Tibial artery (tissue), 4 donors: ENCODE data around the gene PPP4R4.

Experiments used
- DNase-seq, 2 donors: peaks; one replicate each; pipeline ENCODE4 v3.0.0-alpha.2; 2019
- H3K27ac ChIP-seq, 2 donors: fragments of 200-600 bp; sonication (generic) in 1 of 2; 1 replicate in 1 of 2; 2 replicates in 1 of 2; pipeline ENCODE4 v1.5.1; 2018 to 2019; ENCODE audit warnings: mild to moderate bottlenecking in 1 of 2
- H3K27me3 ChIP-seq, 2 donors: fragments of 200-600 bp; sonication (generic) in 1 of 2; one replicate each; pipeline versions ENCODE4 v1.5.1 to v1.6.0; 2016 to 2019
- H3K36me3 ChIP-seq, 3 donors: fragments of 200-600 bp; sonication (generic) in 2 of 3; one replicate each; pipeline ENCODE4 v1.5.1; 2016 to 2019; ENCODE audit warnings: mild to moderate bottlenecking in 2 of 3
- H3K4me1 ChIP-seq, 4 donors: fragments of 200-600 bp; sonication (generic) in 2 of 4; 1 replicate in 3 of 4; 2 replicates in 1 of 4; pipeline ENCODE4 v1.5.1; 2016 to 2019
- H3K4me3 ChIP-seq, 2 donors: fragments of 200-600 bp; sonication (generic) in 1 of 2; 1 replicate in 1 of 2; 2 replicates in 1 of 2; pipeline ENCODE4 v1.5.1; 2018 to 2019; ENCODE audit warnings: mild to moderate bottlenecking in 2 of 2
- H3K9me3 ChIP-seq, 3 donors: fragments of 200-600 bp; sonication (generic) in 1 of 3; one replicate each; pipeline ENCODE4 v1.5.1; 2016 to 2019
- CTCF ChIP-seq, 2 experiments: fragments of 200-600 bp in 1 of 2; fragments of 450-650 bp in 1 of 2; IDR thresholded peaks; one replicate each; pipeline ENCODE4 v1.5.1; 2017 to 2019; ENCODE audit warnings: antibody characterized with exemption in 2 of 2, mild to moderate bottlenecking in 1 of 2, moderate library complexity in 1 of 2
- intact Hi-C: fragments of 100-400 bp; cut with DNase I; formaldehyde crosslinking; loops from one replicate; pipeline ENCODE4 v1.15.0; 2023; ENCODE audit warnings: low total_unique reads

PPP4R4 gene

GRCh38 chr14:94225460-94226378 lies 51.6 kb downstream of the PPP4R4 start:
- intact Hi-C loops, result no loop called here
- H3K4me1 ChIP-seq, result no peaks in the 10 kb centered on the region
- no peak for TF ChIP-seq CTCF (IDR thresholded peaks at IDR 0.05)
- H3K4me3 ChIP-seq, result no peak overlapping the region
- no peak for DNase-seq
- H3K27me3 ChIP-seq, result no peaks in the 10 kb centered on the region
- no peak overlapping the region for H3K27ac ChIP-seq
- no peaks in the 10 kb centered on the region for H3K36me3 ChIP-seq
- no peaks in the 10 kb centered on the region for H3K9me3 ChIP-seq

DNA sequence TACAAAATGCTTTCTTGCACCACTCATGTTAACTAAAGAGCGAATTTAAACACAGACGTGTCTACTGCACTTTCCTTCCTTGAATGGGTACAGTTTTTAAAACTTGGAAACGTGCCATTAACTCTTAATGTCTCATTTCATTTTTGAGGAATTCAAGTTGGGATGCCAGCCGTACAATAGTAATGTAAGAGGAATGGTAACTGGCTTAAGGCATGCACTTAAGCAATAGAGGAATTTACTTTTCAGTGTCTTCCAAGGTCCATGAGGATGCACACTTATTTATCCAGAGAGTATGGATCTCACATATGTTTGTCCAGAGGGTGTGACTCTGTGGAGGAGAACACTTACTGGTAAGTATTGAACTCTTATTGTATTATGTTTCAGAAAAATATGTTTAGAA lies 52.9 kb downstream of the PPP4R4 start:
- H3K9me3 ChIP-seq, result no peaks in the 10 kb centered on the region
- no peak overlapping the region for H3K27ac ChIP-seq
- H3K27me3 ChIP-seq, result no peaks in the 10 kb centered on the region
- no peaks in the 10 kb centered on the region for H3K4me1 ChIP-seq
- no peak for DNase-seq
- H3K36me3 ChIP-seq, result no peaks in the 10 kb centered on the region
- no peak for TF ChIP-seq CTCF (IDR thresholded peaks at IDR 0.05)
- intact Hi-C loops, result no loop called here
- H3K4me3 ChIP-seq, result no peak overlapping the region

DNA sequence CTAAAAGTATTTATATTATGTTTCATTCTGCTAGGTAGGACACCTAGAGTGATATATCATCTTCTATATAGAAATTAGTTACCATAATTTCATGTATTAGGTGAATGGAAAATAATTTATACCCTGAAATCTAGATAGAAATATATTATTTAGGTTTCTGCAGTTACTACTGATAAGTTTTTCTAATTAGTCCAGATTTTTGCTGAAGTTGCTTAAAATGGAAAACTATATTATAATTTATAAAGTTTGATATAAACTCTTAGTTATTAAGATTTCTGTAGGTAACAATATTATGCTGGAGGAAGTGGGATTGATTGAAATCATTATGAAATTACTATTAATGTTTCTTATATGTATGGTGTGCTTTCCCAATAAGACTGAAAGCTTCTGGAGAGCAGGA lies 62.9 kb downstream of the PPP4R4 start:
- Histone ChIP-seq H3K36me3 (no peaks in the 10 kb centered on the region), H3K4me1 (no peaks in the 10 kb centered on the region), H3K9me3 (no peaks in the 10 kb centered on the region), H3K4me3 (no peak overlapping the region), H3K27me3 (no peaks in the 10 kb centered on the region), H3K27ac (no peak overlapping the region)
- DNase-seq, result no peak
- TF ChIP-seq CTCF (IDR thresholded peaks at IDR 0.05), result no peak
- intact Hi-C loops, result no loop called here

DNA sequence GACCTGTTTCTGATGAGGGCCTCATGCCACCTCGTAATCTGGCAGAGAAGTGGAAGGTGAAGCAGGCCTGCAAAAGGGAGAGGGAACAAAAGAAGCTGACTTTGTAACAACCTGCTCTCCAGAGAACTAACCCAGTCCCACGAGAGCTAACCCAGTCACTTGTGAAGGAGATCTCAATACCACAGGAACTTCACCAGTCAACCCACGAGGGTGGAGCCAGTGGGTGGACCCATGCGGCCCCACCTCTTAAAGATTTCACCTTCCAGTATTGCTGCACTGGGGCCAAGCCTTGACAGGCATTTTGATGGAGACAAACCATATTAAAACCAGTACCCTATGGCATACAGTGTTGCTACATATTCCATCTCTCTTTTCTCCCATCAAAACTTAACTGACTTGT lies 63.9 kb downstream of the PPP4R4 start:
- no peaks in the 10 kb centered on the region for H3K4me1 ChIP-seq
- no peak for TF ChIP-seq CTCF (IDR thresholded peaks at IDR 0.05)
- no peaks in the 10 kb centered on the region for H3K9me3 ChIP-seq
- no peaks in the 10 kb centered on the region for H3K36me3 ChIP-seq
- H3K27ac ChIP-seq, result no peak overlapping the region
- H3K4me3 ChIP-seq, result no peak overlapping the region
- H3K27me3 ChIP-seq, result no peaks in the 10 kb centered on the region
- no peak for DNase-seq
- intact Hi-C loops, result no loop called here

DNA sequence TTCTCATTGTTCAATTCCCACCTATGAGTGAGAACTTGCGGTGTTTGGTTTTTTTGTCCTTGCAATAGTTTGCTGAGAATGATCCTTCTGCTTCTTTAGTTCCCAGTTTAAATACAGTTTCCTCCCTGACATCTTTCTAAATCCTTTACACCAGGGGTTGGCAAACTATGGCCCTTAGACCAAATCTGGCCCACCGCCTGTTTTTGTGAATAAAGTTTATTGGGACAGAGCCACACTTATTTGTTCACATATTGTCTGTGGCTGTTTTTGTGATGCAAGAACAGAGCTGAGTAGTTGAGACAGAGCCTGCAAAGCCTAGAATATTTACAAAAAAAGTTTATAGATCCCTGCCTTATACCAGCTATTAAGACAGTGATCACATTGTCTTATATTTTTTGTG lies 65.3 kb downstream of the PPP4R4 start:
- Histone ChIP-seq H3K36me3 (no peaks in the 10 kb centered on the region), H3K4me1 (no peaks in the 10 kb centered on the region), H3K4me3 (no peak overlapping the region), H3K27me3 (no peaks in the 10 kb centered on the region), H3K9me3 (no peaks in the 10 kb centered on the region), H3K27ac (no peak overlapping the region)
- no peak for DNase-seq
- no peak for TF ChIP-seq CTCF (IDR thresholded peaks at IDR 0.05)
- intact Hi-C loops, result no loop called here
